Stimulated activated CD8-positive, alpha-beta memory T cell treated with anti-CD3 and anti-CD28 coated beads, Interleukin-12 subunit alpha, Interleukin-12 subunit beta, amount 100 ng/mL, for 4 hours (primary cell): ENCODE data around the gene NEK5.

Experiments
- DNase-seq: peaks from one replicate; pipeline ENCODE4 v3.0.0-alpha.2; 2020; ENCODE audit warnings: low read depth

NEK5 gene

DNA sequence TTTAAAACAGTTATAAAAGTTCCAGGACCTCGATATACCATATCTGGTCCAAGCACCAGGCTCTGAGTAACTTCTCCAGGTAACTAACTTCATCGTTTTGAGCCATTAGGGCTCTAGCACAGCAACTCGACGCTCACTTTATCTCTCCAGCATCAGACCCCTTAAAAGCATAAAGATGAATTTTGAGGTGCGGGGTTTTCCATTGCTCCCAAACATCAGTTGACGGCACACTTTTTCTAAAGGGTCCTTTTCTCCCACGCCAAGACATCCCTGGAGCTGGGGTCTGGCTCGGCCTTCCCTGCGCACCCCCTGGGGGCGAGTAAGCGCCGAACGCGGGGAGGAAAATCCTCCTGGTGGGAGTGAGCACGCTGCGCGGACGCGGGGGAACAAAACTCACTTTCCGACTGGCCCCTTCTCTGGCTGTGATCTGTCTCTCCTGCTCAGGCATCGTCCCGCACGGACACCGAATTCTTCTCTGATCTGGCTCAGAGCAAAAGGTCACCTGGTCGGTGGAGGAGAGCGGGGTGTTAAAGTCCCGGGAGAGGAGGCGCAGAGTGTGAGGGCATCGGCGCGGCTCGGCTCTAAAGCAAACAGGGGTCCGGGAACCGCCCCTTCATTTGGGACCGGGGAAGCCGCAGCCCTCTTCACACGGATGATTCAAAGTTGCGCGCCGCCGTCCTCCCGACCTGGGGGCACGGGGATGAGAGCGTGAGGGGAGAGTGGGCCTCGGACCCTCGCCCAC, 117.8 kb downstream of the NEK5 start, which contains the start of gene ATP7B:
Gene ATP7B (minus strand): TSS at position 561 of the 742 bp plus-strand sequence. CDS start 113 bp downstream, at position 448.
- DNase-seq = peak; percentile 4

DNA sequence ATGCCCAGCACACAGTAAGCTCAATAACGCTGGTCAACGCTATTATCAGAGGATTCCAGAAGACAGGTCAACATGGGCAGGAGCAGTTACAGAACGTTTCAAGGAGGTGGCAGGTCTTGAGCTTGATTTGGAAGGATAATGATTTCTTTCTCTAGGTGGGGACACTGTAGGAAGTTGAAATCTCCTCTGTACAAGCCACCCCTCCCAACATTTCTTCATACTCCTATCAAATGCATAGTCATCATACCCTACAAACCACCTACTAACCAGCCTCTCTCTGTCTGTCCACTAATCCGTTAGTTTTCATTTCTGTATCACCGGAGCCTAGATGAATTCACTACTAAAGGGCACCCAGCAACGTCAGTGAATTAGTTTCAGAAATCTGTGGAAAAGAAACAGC, 118.9 kb downstream of the NEK5 start:
- no peak for DNase-seq

DNA sequence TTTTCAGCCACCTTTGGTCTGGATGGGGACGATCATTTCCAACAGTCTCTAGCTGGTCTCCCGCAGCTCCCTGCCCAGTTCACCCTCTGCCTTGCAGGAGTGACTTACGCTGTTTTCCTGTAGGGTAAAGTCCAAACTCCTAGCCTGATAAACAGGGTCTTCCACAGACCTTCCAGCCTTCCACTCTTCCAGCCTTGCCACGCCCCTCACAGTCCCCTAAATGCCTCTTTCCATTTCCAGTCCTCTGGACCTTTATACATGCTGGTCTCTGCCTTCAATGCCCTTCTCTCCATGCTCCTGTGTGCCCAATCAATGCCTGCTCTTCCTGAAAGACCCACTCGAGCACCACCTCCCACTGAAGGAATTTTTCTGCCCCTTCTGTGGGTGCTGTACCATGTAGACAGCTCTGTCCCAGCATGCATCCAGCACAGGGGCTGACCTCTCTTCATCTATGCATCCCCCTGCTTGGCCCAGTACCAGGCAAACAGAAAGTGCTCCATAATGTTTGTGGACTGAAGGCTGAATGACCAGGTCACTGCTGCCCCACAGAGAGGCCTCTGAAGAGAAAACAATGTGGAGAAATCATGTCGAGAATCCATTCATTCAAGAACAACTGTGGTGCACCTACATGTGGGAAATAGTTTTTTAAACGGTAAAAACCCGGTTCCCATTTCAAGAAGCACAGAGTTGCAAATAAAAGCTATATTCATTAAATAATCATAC, 122.2 kb downstream of the NEK5 start:
- no peak for DNase-seq

DNA sequence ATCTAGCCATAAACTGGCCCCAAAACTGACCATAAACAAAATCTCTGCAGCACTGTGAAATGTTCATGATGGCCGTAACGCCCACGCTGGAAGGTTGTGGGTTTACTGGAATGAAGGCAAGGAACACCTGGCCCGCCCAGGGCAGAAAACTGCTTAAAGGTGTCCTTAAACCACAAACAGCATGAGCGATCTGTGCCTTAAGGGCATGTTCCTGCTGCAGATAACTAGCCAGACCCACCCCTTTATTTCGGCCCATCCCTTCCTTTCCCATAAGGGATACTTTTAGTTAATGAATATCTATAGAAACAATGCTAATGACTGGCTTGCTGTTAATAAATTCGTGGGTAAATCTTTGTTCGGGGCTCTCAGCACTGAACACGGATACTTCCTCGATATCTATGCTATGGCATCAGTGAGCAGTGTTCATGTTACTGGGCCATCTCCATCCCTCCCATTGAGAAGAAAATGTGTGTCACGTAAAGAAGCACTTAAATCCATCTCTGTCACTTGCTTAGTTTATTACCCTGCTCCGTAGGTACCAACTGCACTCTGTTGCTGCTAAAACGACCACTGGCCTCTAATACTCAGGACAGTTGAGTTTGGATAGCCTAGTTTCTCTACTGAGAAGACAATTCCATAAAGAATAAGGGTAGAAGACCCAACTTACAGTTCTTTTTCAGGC, 122.9 kb downstream of the NEK5 start:
- no peak for DNase-seq

DNA sequence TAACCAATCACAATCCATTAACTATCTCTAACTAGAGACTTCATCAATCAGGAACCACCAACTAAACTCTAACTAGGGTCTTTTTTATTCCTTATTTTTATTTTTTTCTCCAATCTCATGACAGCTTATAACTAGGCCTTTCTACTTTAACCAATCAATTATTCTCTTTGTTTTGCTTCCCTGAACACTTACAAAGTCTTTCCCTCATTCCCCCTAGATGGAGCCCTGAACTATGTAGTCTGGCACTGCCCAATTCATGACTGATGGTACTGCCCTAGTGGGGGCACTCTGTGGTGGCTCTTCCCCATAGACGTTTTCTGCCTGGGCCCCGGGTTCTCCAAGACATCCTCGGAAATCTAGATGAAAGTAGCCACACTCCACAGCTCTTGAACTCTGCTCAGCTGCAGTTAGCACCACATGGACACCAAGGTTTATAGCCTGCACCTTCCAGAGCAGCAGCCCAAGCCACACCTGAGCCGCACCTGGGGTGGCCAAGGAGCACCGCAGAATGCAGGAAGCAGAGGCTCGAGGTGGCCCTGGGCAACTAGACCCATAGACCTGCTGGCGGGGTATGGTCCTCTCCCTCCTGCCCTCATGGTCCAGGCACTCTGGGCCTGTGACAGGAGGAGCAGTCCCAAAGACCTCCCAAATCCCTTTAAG, 124.2 kb downstream of the NEK5 start:
- no peak for DNase-seq

DNA sequence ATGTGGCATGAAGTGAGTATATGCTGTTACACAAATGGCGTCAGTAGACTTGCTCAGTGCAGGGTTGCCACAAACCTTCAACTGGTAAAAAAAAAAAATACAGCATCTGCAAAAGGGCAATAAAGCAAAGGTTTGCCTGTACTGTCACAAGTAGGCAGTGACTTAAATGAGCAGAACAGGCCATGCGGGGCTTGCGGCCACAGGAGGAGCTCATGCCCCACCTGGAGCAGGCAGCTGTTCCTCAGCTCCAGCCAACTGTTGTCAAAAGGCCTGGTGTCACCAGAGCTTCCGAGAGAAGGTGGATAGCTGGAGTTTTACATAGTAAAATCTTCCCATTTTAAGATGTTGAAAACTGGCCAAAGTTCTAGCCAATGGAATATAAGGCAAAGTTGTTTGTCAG, 125.3 kb downstream of the NEK5 start:
- no peak for DNase-seq

DNA sequence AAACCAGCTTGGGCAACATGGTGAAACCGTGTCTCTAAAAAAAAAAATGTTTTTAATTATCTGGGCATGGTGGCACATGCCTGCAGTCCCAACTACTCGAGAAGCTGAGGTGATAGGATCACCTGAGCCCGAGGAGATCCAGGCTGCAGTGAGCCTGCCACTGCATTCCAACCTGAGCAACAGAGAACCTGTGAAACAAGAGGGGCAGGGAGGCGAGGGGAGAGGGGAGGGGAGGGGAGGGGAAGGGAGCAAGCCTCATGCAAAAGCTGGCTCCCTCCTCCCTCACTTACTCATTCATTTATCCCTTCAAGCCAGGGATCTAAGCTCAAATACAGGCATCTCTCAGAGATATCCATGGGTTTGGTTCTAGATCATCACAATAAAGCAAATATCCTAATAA, 126.5 kb downstream of the NEK5 start:
- DNase-seq = no peak

DNA sequence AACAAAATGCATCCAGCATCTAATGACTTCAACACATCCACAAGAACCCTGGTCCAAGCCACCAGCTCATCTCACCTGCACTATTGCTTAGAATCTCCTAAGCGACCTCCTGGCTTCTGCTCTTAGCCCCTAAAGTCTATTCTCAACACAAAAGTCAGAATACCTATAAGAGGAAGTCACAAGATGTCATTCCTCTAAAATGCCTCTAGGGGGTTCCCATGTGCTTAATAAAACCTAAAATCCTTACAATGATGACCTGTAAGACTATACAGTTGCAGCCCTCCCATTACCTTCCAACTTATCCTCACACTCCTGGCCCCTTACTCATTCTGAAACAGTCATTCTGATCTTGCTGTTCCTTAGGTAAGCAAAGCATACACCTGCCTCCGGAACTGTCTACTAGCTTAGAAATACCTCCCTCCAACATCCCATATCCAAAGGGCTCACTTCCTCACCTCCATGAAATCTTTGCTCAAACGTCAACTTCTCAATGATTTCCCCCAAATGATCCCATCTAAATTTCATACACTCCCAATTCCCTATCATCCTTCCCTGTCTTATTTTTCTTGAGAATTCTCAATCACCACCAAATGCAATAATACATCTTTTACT, 127.6 kb downstream of the NEK5 start:
- DNase-seq = no peak

DNA sequence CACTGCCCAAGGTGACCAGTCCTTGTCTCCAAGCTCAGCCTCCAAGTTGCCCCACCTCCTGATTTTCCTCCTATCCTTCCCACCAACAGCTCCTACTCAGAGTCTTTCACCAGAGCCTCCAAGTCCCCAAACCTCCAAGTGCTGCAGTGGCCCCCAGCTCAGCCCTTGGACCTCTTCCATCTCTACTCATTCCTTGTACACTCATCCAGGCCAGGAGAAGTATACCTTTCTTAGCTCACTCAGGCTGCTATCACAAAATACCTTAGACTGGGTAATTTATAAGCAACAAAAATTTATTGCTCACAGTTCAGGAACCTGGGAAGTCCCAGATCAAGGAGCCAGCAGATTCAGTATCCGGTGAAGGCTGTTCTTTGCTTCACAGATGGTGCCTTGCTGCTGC, 129.0 kb downstream of the NEK5 start:
- no peak for DNase-seq

DNA sequence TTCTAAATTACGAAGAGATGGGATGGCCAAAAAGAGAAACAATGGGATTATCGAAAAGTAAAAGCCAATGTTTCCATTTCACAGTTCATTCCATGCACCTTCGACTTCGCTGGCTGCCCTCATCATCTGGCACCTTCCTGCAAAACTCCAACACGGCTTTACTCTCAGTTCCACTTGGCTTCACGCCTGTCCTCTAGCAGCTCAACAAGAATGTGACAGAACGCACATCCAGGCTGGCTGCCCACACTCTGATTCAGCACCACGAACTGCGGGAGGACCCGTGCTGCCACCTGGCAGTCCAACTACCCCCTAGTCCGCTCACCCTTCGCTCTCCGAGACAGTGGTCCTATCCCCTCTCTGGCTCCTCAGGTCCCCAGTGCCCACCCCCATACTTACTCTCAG, 129.4 kb downstream of the NEK5 start:
- no peak for DNase-seq

DNA sequence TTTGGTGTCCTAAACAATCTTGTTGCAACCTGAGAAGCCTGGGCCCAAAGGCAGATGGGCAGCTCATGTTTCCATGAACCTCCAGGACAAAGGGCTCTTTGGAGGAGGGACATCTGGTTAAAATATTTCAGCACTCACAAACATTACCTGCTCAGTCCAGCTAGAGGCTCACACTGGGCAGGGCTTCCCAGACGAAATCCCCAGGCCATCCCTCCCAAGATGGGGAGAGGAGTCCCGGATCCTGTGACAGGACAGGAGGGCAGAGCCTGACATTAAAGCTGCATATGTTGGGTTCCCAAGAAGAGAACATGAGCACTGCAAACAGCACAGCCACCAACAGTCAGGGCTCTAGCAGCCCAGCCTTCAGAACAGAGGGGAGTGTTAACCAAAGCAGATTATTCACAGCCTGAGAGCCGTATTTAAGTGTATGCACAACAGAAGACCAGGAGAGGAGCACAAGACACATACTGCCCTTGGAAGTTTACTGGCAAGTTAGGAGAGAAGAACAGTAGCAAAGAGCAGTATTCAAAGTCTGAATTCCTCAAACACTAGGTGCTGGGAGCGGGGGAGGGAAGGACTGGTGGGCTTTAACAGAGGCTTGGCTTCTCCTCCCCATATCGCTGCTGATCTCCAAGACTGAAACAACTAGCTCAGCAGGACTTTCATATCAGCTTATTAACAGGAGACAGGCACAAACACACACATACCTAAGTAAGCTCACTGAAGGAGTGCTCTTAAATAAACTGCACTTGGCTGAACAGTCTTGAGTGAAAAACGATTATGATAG, 130.0 kb downstream of the NEK5 start:
- DNase-seq = no peak

DNA sequence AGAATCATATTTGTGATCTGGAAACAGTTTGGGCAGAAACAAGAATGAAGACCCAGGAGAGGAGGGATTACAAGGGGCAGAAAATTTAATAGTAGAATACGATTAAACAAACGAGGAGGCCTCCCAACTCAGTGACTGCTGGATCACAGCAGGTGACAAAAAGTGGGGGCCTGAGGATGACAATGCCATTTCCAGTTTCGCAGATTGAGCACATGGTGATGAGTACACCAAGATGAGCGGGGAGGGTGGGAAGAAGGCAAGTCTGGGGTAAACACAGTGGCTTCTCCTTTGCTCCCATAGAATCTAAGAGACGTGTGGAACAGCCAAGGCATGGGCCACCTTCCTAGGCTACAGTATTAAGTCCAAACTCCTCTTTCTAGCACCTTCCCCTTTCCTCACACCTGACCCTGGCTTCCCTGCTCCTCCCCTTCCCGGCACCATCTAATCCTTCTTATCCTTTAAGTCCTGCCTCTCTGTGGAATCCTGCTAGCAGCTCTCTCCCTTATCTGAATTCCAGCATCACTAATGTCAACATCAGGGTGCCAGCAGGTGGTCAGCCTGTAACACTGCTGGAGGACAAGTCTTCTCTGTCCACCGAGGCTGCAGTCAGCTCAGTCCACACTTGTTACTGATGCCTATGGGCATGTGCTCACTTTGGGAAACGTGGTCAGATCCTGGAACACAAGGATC, 131.1 kb downstream of the NEK5 start:
- no peak for DNase-seq

DNA sequence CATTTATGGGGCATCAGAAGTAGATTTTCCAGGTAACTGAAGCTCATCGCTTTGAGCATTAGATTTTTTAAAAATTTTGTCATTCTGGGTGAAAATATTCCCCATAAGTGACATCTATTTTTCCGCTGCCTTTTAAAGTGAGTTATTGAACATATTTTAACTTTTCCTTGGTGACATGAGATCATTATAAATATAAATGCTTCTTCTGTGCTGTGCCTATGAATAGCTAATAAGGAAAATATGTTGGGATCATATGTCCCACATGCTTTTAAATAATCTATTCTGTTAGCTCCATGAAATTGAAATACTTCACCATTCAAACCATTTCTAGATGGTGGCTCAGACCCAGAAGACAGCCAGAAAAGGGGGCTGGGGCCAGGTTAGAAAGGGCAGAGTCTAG, 131.7 kb downstream of the NEK5 start:
- DNase-seq = no peak

DNA sequence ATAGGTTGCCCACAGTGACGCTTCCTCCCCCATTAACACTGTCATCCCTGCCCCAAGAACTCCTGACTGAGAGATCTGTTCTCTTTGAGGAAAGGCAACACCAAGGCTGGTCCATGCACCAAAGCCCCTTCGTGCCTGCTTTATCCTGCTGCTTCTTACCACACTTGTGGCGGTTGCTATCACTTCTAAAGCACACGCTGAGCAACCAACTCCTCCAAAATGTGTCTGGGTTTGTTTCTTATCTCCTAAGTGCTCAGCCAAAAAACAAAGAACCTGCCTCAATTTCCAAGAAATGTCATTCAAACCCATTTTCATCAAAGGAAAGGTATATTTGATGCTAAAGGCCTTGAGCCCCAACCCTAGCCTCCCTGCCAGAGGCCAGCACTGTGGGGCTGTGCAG, 132.2 kb downstream of the NEK5 start:
- DNase-seq = no peak

DNA sequence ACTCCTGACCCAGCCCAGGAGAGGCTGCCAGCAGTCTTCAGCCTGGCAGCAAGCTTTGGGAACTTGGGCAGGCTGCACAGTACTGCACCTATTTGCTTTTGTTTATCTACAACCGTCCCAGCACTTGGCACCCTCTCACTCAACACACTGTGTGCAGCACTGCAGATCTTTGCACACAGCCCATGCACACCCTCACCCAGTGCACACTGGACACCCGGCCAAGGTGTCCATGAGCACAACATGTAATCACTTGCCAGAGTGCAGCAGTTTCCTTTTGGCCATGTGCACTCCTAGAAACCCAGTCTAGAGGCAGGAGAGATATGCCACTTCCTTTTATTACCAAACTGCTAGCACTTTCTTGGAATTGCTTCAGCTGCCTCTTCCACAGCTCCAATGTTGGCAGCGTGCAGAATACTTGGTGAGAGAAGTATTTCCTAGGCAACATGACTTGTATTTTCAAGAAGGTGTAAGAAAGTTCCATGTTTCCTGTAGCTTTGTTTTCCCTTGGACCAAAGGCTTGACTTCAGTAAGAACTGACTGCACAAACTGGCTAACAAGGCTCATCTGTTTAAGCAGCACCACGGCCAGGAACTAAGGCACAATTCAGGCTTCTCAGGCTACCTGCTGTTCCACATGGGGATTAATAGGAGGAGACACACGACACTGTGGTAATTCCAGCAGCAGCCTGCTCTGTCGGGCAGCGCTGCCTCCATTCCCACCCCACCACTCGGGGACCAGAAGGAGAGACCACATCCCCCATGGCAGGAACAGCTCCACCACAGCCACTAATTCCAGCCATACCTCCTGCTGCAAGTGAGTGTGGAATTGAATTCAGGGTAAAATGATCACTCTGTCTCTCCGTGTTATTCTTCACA, 133.0 kb downstream of the NEK5 start:
- DNase-seq = no peak

DNA sequence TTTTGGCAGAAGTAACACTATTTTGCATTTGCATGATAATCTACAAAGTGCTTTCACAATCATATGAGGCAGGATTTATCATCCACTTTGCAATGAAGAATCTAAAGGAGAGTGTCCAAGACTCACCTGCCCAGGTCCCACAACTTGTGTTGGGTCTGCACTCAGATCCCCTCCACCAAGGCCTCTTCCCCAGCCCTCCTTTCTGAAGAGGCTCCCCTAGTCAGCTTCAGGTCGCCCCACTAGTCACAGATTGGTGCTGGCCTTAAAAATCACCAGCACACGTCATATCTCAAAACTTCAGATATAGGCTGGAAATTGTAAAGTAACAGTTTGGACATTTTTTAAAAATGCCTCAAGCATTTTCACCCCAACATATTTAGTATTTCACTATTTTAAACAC, 135.2 kb downstream of the NEK5 start:
- no peak for DNase-seq

DNA sequence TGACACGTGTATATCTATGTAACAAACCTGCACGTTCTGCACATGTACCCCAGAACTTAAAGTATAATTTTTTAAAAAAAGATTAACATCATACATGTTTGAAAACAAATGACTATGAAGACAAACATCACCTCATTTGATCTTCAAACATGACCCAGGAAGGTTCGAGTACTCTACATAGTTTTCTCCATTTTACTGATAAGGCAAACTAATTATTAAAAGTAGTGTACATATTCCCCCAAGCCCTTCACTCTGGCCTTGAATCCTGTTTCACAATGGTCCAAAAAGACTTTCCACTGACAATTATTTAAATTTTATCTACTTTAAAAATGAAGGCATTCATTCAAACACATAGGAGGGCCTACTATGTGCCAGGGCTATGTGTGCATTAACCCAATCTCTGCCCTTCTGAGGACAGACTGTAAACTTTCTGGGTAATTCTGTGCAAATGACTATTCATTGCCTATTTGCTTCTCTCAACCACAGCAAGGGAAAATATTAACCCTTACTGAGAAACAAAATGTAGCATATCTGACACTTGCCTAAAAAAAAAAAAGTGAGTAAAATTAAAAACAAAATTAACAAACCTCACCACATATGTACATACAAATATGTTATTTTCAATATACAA, 139.8 kb downstream of the NEK5 start:
- no peak for DNase-seq
